Measurements from ENCODE around the gene PRSS27.

DNA sequence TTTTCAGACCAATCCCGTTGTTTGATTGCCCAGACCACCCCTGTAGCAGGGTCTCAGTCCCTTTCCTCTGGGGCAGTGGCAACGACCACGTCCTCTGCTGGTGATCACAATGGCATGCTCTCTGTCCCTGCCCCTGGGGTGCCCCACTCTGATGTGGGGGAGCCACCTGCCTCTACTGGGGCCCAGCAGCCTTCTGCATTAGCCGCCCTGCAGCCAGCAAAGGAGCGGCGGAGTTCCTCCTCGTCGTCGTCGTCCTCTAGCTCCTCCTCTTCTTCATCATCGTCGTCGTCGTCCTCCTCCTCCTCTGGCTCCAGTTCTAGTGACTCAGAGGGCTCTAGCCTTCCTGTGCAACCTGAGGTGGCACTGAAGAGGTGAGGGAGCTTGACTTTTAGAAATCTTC is 47.9 kb upstream of the PRSS27 start:
- TF ChIP-seq, protein P1, sequence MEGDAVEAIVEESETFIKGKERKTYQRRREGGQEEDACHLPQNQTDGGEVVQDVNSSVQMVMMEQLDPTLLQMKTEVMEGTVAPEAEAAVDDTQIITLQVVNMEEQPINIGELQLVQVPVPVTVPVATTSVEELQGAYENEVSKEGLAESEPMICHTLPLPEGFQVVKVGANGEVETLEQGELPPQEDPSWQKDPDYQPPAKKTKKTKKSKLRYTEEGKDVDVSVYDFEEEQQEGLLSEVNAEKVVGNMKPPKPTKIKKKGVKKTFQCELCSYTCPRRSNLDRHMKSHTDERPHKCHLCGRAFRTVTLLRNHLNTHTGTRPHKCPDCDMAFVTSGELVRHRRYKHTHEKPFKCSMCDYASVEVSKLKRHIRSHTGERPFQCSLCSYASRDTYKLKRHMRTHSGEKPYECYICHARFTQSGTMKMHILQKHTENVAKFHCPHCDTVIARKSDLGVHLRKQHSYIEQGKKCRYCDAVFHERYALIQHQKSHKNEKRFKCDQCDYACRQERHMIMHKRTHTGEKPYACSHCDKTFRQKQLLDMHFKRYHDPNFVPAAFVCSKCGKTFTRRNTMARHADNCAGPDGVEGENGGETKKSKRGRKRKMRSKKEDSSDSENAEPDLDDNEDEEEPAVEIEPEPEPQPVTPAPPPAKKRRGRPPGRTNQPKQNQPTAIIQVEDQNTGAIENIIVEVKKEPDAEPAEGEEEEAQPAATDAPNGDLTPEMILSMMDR (IDR thresholded peaks at IDR 0.05) = no peak
- no peak for TF ChIP-seq POLR2A (IDR thresholded peaks at IDR 0.05)
